Measurements from ENCODE around the gene DUSP15. TPM values are rescaled to one million over a fixed set of nuclear protein-coding genes. Genes with fewer than 3 reads are reported as not detected.

Gene DUSP15
- total and polyA plus RNA-seq, 2 of the 4 experiments (the other 2 are of a cell fraction) = not detected

- no peak for TF ChIP-seq RFX5 (IDR thresholded peaks at IDR 0.05; ENCODE audit: low read depth, low read length)
Observed at GRCh38 chr20:31864521-31865400, 5.6 kb downstream of the DUSP15 start (continued).

- Histone ChIP-seq H4K5ac (ENCODE audit: low read depth, low read length) (no peak overlapping the region), H3K23ac (ENCODE audit: low read depth, low read length) (no peak overlapping the region), H2BK5ac (ENCODE audit: low read depth, low read length, poor library complexity, severe bottlenecking) (no peak overlapping the region), H3K27ac (ENCODE audit: insufficient read depth, low read length) (no peak overlapping the region), H3K4me1 (ENCODE audit: control insufficient read depth, insufficient read depth, low read length) (peaks cover 2% of the 10 kb centered on the region; the same call in 1 of the 2 replicates), H3K4ac (ENCODE audit: low read depth, low read length) (no peak overlapping the region), H2BK20ac (ENCODE audit: low read depth, low read length) (no peak overlapping the region), H3K9ac (ENCODE audit: low read depth, low read length) (no peak overlapping the region), H2BK15ac (ENCODE audit: low read depth, low read length) (no peak overlapping the region), H3K27me3 (ENCODE audit: control insufficient read depth, insufficient read depth, low read length) (peaks cover 78% of the 10 kb centered on the region), H3K4me2 (ENCODE audit: low read depth, low read length) (no peak overlapping the region), H3K18ac (ENCODE audit: low read depth, low read length) (no peak overlapping the region), H4K20me1 (ENCODE audit: insufficient read depth, low read length) (no peaks in the 10 kb centered on the region), H3K36me3 (ENCODE audit: control insufficient read depth, insufficient read depth, low read length) (no peaks in the 10 kb centered on the region), H3K9me1 (ENCODE audit: insufficient read depth, low read length) (no peaks in the 10 kb centered on the region; the same call in 1 of the 2 replicates), H4K8ac (ENCODE audit: low read depth in 2 of 2, low read length in 2 of 2) (no peak overlapping the region), H3K56ac (ENCODE audit: extremely low read depth, insufficient read depth, low read length) (no peak overlapping the region), H3K79me1 (ENCODE audit: low read depth in 1 of 2, low read length in 2 of 2) (no peaks in the 10 kb centered on the region), H2AK5ac (ENCODE audit: low read depth, low read length) (no peak overlapping the region), H4K91ac (ENCODE audit: insufficient read depth, low read depth, low read length) (no peak overlapping the region), H2AK9ac (replicated peaks; ENCODE audit: low read depth, low read length, poor library complexity) (no peak overlapping the region), H3K14ac (replicated peaks; ENCODE audit: low read depth, low read length) (no peak overlapping the region), H3K9me3 (ENCODE audit: control insufficient read depth, insufficient read depth, low read length) (no peaks in the 10 kb centered on the region), H2AFZ (replicated peaks; ENCODE audit: low read length, poor library complexity) (no peak overlapping the region), H3K4me3 (ENCODE audit: insufficient read depth, low read depth, low read length) (no peak overlapping the region), H2BK120ac (ENCODE audit: low read depth, low read length) (no peak overlapping the region)
- intact Hi-C loops (cut with micrococcal nuclease) = no loop called here
- no CpG with 5 or more reads among the region's 9 CpGs for WGBS, 2 experiments (ENCODE audit: extremely low coverage in 2 of 2, insufficient read length in 1 of 2)
- in situ Hi-C loops (cut with MboI; ENCODE audit: low sequenced_read_pairs) = no loop called here
- ATAC-seq (ENCODE audit: low read depth) = no peak
- no TSS peak for BruUV-seq (replicated peaks)
- CTCF ChIA-PET = interaction anchor here (1.1 kb wide), 1 partner anchor 17 kb away, joined by 5 read pairs; no protein-coding TSS in a partner anchor
- no peak for DNase-seq
- dilution Hi-C loops (cut with HindIII; ENCODE audit: low sequenced_read_pairs, unreplicated experiment) = no loop called here
- POLR2A ChIA-PET (ENCODE audit: unreplicated experiment) = no interaction called here
- TF ChIP-seq CEBPB (IDR thresholded peaks at IDR 0.05; ENCODE audit: low read depth, low read length) (no peak), NFE2L2 (IDR thresholded peaks at IDR 0.05; ENCODE audit: low read depth, low read length) (no peak), RCOR1 (IDR thresholded peaks at IDR 0.05; ENCODE audit: insufficient replicate concordance, low read length) (no peak), RFX5 (IDR thresholded peaks at IDR 0.05; ENCODE audit: low read depth, low read length) (no peak), MAZ (IDR thresholded peaks at IDR 0.05; ENCODE audit: borderline replicate concordance, low read depth, low read length) (no peak), BHLHE40 (IDR thresholded peaks at IDR 0.05; ENCODE audit: low read depth, low read length) (no peak), FOS (IDR thresholded peaks at IDR 0.05; ENCODE audit: low read depth, low read length) (no peak), CHD1 (IDR thresholded peaks at IDR 0.05; ENCODE audit: low read depth, low read length) (no peak), CTCF (conservative IDR thresholded peaks at IDR 0.05; ENCODE audit: low read depth, low read length) (no peak), USF2 (IDR thresholded peaks at IDR 0.05; ENCODE audit: low read depth, low read length) (no peak), RAD21 (IDR thresholded peaks at IDR 0.05; ENCODE audit: low read length) (no peak), MXI1 (IDR thresholded peaks at IDR 0.05; ENCODE audit: borderline replicate concordance, low read depth, low read length) (no peak)
Observed at GRCh38 chr20:31863296-31864085, 6.8 kb downstream of the DUSP15 start.
